Measurements from ENCODE around the gene COL4A1.
A peak's percentile ranks its signal among the peaks of the same experiment; 100 is the strongest.

Gene COL4A1

GRCh38 chr13:110156301-110157049, 150.5 kb downstream of the COL4A1 start:
- DNase-seq, result no peak

GRCh38 chr13:110155072-110155471, 151.9 kb downstream of the COL4A1 start:
- DNase-seq, result no peak

- no peak for DNase-seq
Observed at GRCh38 chr13:110154410-110154933, 152.5 kb downstream of the COL4A1 start.

- DNase-seq, result no peak
Observed at GRCh38 chr13:110152351-110152750, 154.6 kb downstream of the COL4A1 start.

GRCh38 chr13:110151462-110151861, 155.5 kb downstream of the COL4A1 start:
- DNase-seq, result no peak

GRCh38 chr13:110150384-110151101, 156.4 kb downstream of the COL4A1 start:
- DNase-seq, result no peak

- no peak for DNase-seq
Observed at GRCh38 chr13:110149036-110149435, 157.9 kb downstream of the COL4A1 start.

GRCh38 chr13:110140099-110140498, 166.9 kb downstream of the COL4A1 start:
- no peak for DNase-seq

- no peak for DNase-seq
Observed at GRCh38 chr13:110138700-110139036, 168.3 kb downstream of the COL4A1 start.

- DNase-seq, result peak; percentile 10
Observed at GRCh38 chr13:110138010-110138699, 168.8 kb downstream of the COL4A1 start.

GRCh38 chr13:110137680-110138009, 169.3 kb downstream of the COL4A1 start:
- DNase-seq, result no peak

GRCh38 chr13:110136660-110137585, 170.0 kb downstream of the COL4A1 start:
- DNase-seq, result no peak

GRCh38 chr13:110135977-110136597, 170.9 kb downstream of the COL4A1 start:
- DNase-seq, result no peak

GRCh38 chr13:110134801-110135200, 172.2 kb downstream of the COL4A1 start:
- DNase-seq, result no peak

- no peak for DNase-seq
Observed at GRCh38 chr13:110133425-110134235, 173.3 kb downstream of the COL4A1 start.

- no peak for DNase-seq
Observed at GRCh38 chr13:110132225-110132982, 174.6 kb downstream of the COL4A1 start.

GRCh38 chr13:110131424-110131823, 175.5 kb downstream of the COL4A1 start:
- DNase-seq, result no peak

GRCh38 chr13:110130431-110130830, 176.5 kb downstream of the COL4A1 start:
- no peak for DNase-seq

- DNase-seq, result no peak
Observed at GRCh38 chr13:110129539-110130186, 177.3 kb downstream of the COL4A1 start.

GRCh38 chr13:110129076-110129475, 177.9 kb downstream of the COL4A1 start:
- DNase-seq, result no peak
